HG02588 (cell line): ENCODE data around the gene DENND1A.

Experiments used
- ATAC-seq: cut with Tn5 transposase; IDR thresholded peaks from one replicate; pipeline ENCODE4 v1.9.1; 2021; ENCODE audit warnings: mild to moderate bottlenecking, moderate library complexity; ENCODE audit not compliant: unreplicated experiment

Gene DENND1A

DNA sequence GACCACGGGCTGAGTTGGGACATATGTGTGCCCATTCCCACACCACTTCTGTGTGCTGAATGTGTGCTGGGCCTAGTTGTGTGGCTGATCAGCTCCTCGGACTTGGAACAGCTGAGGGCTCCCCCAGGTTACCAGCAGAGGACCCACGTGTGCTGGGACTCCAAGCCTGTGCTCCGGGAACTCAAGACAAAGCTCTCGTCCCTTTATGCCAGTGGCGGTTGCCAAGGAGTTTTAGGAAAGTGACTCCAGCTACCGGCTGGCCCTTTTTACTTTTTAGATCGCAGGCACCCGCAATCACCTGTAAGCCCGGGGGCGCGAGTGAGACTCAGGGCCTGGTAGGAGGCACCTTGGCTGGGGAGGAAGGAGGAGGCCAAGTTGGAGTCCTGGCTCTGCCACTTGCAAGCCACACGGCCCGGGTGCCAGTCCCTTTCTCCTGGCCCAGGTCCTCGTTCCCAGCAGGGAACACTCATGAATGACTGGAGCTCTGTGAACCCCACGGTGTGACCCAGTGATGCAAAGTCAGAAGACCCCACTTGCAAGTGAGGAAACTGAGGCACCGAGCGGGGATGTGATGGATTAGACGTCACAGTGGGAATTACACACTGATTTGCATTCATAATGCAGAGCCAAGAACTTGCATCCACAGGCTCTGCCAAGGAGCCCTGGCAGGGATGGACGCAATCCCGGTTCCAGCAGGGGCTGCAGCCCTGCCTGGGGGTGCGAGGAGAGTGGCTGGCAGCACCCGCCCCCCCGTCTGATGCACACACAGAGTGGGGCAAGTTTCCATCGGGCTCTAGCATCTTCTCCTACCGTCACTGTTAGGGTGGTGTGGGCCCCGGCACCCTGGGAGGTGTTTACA lies 547.0 kb downstream of the DENND1A start:
- ATAC-seq, result no peak

DNA sequence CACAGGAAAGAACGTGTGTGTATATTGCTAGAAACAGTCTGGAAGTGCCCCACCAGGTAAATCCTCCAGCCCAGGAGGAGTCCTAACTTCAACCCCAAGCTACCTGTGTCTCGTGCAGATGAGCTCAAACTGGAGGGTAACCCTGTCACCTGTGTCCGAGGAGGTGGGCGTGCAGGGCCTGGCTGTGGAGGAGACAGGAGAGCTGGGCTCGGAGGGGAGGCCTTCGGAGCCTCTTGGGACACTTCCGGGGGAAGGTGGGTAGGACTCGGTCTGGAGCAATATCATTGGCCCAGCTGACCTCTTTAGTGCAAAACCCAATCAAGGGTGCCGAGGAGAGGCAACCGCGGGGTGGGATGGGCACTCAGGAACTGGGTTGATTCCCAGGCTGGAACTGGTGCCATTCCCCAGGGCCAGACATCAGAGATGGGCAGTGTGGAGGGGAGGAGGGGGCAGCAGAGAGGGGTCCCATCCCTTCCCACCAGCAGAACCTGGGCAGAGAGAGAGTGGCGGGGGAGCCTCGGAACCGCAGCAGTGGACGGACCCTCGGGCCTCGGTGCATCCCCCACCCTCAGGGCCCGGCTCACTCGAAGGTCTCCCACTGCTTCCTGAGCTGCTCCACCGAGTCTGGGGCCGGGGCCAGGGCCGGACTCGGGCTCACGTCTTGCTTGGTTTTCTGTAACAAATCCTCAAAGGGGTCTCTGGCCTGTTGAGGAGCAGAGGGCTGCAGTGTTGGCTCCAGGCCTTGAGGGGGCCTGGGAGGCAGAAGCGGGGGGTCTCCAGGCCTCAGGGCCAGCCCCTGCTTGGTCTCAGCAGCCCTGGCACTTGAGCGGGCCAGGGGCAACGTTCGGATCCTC lies 548.8 kb downstream of the DENND1A start:
- no peak for ATAC-seq

DNA sequence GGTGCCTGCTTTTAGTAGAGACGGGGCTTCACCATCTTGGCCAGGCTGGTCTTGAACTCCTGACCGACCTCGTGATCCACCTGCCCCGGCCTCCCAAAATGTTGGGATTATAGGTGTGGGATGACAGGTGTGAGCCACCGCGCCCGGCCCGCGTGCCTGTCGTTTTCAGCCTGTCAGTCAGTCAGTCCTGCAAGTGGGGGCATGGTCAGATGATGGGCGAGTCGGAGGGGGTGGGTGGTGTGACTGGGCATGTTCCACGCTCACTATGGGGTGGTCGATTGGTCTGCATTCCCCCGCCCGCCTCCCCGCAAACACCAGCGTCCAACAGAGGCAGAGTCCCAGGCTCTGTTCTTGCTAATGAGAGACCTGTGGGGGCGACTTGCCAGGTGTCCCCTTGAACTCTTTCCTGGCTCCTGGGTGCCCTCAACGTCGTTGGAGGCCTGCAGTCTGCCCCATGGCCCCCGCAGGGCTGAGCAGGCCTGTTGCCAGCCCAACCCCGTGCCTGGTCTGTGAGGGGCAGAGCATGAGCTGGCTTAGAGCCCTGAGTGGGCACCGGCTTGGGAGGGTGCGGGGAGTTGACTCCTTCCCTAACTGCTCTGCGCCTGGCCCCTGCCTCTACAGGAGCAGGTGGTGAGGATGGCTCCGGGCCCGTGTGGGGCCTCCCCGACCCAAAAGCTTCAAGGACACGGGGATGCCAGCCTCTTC lies 550.8 kb downstream of the DENND1A start:
- no peak for ATAC-seq

DNA sequence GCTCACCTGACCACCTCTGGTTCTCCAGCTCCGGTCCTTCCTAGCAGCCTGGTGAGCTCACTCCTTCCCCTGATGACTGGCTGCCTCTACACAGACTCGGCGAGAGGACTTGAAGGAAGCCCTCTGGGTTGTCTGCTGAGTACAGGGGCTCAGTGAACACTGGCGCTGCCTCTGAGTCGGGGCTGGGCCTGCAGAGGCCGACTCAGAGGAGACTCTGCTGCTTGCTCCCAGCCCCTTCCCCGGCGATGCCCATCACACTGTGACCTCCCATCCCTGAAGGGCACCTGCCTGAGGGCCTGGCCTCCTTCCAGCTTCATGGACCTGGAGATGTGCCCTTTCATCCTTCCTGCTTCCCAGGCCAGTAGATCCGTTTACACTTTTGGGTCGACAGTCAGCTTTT lies 551.9 kb downstream of the DENND1A start:
- ATAC-seq, result no peak

DNA sequence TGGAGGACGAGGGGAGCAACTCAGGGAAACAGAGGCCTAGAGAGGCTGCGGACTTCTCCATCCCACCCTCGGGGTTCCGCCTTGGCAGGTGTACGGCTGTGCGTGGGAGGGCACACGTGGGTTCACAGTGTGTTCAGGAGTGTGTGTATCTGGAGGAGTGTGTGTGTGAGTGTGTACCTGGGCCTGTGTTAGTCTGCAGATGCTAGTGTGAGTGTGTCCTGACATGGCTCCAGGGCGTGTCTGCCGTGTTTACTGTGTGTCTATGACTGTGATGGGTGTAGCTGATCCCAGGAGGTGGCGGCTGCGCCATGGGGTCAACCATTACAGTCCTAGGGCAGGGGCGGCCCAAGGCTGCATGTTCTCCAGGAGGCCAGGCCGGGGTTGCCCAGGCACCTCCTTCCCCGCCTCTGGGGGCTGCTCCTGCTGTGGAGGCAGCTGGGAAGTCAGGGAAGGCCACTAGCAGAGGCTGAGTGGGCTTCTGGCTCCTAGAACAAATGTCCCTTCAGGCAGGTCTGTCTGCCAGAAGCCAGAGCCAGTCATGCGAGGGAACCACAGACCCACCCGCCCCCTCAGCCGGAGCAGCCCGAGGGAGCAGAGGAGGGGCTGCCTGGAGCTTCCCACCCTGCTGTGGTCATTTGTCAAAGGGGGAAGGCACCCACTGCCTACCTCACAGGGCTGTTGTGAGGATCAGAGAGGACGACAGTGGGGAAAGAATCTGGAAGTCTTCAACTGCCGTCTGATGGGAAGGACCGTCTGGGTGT lies 552.5 kb downstream of the DENND1A start:
- ATAC-seq, result no peak

DNA sequence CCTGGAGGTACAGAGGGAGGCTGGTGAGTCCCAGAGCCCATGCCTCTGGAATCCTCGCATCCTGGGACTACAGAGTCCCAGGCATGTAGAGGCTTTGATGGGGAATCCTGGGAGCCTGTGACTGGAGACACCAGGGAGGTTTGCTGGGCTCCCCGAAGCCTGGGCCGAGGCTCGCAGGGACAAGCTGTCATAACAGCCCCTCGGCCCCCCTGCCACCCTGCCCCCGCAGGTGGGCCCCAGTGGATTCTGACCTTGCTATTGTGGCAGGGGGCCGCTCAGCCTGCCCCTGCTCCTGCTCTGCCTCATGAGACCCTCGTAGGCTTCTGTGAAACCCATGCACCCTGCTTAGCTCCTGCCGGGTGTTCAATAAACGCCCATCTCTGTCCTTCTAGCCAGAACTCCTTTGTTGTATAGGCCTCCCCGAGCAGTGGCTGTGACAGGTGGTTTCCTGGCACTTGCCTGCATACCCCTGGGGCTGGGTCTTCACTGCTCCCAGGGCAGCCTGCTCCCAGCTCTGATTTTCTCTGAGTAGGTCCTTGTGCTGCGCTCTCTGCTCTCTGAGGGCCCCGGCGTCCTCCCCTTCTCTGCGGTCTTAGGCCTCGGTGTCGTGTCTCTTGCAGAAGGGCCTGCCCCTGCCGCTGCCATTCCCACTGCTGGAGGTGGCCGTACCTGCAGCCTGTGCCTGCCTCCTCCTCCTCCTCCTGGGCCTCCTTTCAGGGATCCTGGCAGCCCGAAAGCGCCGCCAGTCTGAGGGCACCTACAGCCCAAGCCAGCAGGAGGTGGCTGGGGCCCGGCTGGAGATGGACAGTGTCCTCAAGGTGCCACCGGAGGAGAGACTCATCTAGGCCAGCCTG lies 553.5 kb downstream of the DENND1A start:
- ATAC-seq, result no peak

DNA sequence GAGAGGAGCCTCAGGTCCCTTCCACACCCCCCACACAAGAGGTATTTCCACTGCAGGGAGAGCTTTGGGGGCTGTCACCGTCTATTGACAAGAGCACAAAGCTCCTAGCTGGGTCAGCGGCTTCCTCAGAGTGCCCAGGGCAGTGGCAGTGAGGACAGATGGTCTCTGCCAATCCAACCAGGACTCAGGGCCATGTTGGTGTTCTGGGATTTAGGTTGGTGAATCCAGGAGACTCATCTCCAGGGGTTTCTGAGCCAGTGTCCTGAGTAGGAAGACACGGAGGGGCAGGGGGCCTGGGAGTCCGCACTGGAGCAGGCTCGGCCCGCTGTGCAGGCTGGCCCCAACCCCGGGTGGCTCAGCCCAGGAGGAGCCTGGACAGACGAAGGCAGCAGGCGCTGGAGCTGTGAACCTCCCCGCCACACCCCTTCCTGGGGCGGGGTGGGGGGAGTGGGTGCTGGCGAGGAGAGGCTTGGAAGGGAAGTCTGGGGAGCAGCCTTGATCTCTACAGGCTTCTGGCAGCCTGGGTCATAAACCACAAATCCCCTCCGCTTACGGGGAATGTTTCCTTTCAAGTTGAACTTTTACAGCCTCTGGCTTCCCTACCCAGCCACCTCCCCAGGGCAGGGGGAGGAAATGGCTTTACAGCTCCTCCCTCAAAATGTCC lies 554.3 kb downstream of the DENND1A start:
- no peak for ATAC-seq

DNA sequence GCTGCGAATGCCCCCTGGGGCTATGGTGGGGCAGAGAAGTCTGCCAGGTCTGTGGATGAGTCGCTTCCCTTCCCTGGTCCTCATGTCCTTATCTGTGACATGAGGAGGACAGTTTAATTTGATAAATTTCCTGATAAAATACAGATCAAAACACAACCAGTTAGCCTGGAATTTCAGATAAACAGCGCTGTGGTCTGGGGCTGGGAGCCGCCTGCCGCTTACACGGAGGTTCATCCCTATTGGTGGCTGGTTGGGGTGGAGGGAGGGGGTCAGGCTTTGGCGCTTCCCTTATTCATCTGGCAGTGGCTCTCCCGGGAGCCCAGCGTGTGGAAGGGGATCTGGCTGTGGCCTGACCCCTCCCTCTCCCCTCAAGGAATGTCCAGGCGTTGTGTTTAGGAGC lies 556.0 kb downstream of the DENND1A start:
- no peak for ATAC-seq

DNA sequence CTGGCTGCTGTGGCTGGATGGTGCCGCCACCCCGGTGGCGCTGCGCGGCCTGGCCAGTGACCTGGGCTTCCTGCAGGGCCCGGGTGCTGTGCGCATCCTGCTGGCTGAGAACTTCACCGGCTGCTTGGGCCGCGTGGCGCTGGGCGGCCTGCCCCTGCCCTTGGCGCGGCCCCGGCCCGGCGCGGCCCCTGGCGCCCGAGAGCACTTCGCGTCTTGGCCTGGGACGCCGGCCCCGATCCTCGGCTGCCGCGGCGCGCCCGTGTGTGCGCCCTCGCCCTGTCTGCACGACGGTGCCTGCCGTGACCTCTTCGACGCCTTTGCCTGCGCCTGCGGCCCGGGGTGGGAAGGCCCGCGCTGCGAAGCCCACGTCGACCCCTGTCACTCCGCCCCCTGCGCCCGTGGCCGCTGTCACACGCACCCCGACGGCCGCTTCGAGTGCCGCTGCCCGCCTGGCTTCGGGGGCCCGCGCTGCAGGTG lies 556.4 kb downstream of the DENND1A start:
- ATAC-seq, result no peak

DNA sequence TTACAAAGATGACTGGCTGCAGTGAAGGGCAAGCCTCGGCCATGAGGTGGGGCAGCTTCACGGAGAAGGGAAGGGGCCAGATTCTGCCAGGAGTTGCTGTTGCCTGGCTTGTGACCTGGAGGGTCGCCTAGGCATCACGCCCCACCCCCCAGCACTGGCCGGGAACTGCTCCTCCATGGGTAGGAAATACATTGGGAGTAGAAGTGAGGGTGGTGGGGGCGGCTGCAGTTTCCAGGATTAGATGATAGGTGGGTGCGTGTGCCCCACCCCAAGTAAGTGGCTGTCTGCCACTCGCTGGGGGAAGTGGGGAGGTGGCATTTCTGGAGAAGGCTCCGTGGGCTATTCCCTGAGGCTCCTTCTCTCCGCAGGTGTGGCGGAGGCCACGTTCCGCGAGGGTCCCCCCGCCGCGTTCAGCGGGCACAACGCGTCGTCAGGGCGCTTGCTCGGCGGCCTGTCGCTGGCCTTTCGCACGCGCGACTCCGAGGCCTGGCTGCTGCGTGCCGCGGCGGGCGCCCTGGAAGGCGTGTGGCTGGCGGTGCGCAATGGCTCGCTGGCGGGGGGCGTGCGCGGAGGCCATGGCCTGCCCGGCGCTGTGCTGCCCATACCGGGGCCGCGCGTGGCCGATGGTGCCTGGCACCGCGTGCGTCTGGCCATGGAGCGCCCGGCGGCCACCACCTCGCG lies 557.0 kb downstream of the DENND1A start:
- ATAC-seq, result no peak

DNA sequence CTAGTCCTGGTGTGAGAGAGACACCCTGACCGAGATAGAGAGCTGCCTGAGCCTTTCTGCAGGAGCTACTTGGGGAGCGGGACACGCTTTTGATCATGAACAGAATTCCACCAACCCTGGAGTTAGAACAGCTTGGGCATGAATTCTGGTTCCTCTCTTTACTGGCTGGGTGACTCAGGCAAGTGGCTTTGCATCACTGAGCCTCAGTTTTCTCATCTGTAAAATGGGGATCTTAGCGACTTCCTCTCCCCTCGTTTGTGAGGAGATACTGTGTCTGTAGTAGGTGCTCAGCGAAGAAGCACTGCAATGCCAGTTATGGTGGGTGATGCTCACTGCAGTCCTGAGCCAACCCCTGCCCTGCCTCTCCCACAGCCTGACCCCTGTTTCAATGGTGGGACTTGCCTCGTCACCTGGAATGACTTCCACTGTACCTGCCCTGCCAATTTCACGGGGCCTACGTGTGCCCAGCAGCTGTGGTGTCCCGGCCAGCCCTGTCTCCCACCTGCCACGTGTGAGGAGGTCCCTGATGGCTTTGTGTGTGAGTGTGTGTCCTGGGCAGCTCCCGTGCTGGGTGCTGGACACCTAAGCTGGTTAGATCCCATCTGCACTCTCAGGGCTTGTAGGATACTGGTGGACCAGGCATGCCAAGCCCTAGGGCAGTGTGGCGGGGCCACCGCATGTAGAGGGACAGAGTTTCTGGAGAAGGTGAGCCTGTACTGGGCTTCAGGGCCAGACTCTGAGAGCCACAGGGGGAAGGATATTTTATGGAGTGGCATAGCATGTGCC lies 557.9 kb downstream of the DENND1A start:
- ATAC-seq, result no peak

DNA sequence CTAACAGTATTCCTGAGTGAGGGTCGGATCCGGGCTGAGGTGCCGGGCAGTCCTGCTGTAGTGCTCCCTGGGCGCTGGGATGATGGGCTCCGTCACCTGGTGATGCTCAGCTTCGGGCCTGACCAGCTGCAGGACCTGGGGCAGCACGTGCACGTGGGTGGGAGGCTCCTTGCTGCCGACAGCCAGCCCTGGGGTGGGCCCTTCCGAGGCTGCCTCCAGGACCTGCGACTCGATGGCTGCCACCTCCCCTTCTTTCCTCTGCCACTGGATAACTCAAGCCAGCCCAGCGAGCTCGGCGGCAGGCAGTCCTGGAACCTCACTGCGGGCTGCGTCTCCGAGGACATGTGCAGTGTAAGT lies 558.7 kb downstream of the DENND1A start:
- no peak for ATAC-seq

DNA sequence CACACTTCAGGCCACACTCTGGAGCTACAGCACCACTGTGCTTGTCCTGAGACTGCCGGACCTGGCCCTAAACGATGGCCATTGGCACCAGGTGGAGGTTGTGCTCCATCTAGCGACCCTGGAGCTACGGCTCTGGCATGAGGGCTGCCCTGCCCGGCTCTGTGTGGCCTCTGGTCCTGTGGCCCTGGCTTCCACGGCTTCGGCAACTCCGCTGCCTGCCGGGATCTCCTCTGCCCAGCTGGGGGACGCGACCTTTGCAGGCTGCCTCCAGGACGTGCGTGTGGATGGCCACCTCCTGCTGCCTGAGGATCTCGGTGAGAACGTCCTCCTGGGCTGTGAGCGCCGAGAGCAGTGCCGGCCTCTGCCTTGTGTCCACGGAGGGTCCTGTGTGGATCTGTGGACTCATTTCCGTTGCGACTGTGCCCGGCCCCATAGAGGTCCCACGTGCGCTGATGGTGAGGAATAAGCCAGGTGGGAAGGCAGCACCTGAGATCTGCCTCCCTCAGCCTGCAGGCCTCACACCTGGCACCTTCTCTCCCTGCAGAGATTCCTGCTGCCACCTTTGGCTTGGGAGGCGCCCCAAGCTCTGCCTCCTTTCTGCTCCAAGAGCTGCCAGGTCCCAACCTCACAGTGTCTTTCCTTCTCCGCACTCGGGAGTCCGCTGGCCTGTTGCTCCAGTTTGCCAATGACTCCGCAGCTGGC lies 559.2 kb downstream of the DENND1A start:
- ATAC-seq, result no peak

DNA sequence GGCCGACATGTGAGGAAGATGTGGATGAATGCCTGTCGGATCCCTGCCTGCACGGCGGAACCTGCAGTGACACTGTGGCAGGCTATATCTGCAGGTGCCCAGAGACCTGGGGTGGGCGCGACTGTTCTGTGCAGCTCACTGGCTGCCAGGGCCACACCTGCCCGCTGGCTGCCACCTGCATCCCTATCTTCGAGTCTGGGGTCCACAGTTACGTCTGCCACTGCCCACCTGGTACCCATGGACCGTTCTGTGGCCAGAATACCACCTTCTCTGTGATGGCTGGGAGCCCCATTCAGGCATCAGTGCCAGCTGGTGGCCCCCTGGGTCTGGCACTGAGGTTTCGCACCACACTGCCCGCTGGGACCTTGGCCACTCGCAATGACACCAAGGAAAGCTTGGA lies 559.8 kb downstream of the DENND1A start:
- ATAC-seq, result no peak

DNA sequence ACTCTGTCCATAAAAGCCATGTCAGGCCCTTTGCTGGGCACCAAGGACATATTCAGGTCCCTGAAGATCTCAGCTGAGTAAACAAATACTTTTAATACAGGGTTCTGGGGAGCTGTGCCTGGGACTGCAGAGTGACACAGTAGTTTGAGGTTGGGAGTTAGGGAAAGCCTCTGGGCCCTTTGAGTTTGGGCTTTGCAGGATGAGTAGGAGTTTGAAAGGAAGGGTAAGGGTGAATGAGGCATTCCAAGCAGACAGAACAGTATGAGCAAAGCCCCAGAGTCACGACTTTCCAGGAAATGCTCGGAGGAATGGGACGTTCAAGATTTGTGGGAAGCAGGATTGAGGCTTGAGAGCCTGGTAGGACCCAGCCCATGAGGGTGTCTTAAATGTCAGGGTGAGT lies 560.6 kb downstream of the DENND1A start:
- no peak for ATAC-seq

DNA sequence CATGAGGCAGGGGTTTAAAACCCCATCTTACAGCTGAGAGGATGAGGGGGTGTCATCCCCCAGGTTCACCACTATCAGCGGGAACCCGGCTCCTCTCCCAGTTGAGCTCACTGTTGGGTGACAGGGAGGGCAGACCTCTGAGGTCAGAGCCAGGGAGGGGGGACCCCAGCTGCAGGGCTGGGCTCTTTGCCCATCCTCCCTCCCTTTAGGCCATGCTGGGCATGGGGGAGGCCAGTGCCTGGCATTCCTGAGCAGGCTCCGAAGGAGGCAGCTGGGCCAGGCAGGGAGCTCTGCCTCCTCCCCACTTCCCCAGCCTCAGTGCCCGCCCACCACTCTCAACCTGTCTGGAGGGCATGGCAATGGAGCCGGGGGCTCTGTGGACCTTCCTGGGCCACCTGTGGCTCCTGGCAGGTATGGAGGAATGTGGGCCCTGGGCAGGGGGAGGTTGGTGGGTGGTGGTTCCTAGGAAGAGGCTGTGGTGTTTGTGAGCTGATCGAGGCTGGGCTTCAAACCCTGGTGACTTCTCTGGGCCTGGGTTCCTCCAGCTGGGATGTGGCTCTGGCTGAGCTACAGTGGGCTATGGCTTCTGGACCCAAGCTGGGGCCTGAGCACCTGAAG lies 561.3 kb downstream of the DENND1A start:
- ATAC-seq, result no peak

DNA sequence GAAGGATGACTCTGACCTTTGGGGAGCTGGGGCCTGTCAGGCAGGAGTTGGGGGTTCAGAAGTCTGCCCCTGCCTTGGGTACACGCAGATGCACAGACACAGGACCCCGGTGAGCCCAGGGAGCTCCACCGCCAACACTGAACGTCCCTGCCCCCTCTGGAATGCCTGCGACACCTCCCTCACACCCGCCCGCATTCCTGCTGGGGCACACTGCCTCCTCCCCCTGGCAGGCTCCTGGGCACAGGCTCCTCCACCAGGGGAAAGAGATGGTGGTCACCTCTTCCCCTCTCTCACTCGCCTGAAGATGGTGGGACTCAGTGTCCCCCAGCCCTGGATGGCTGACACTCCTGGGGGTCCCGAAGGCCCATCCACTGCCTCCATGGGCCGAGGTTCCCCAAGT lies 561.9 kb downstream of the DENND1A start:
- ATAC-seq, result no peak
